Vagina (tissue), 2 donors: ENCODE results near the gene GALNT6. TPM values are rescaled to one million over a fixed set of nuclear protein-coding genes. Genes with fewer than 3 reads are reported as not detected.

Source experiments
- DNase-seq, 2 donors: peaks; one replicate each; pipeline ENCODE4 v3.0.0-alpha.2; 2017; ENCODE audit errors: extremely low spot score in 2 of 2
- H3K27ac ChIP-seq: fragments of 200-600 bp; sonication (generic); one replicate; pipeline ENCODE4 v1.5.1; 2019
- H3K27me3 ChIP-seq: fragments of 200-600 bp; sonication (generic); one replicate; pipeline ENCODE4 v1.5.1; 2019
- H3K36me3 ChIP-seq, 2 donors: fragments of 200-600 bp; sonication (generic); one replicate each; pipeline ENCODE4 v1.5.1; 2017 to 2019
- H3K4me1 ChIP-seq: fragments of 200-600 bp; sonication (generic); one replicate; pipeline ENCODE4 v1.5.1; 2019
- H3K4me3 ChIP-seq, 2 donors: fragments of 200-600 bp; sonication (generic); 1 replicate in 1 of 2; 2 replicates in 1 of 2; pipeline ENCODE4 v1.5.1; 2016 to 2019
- H3K9me3 ChIP-seq: fragments of 200-600 bp; sonication (generic); one replicate; pipeline ENCODE4 v1.5.1; 2019
- CTCF ChIP-seq, 3 experiments: fragments of 450-650 bp in 2 of 3; fragments of 200-600 bp in 1 of 3; sonication (generic) in 1 of 3; IDR thresholded peaks; one replicate each; pipeline ENCODE4 v1.5.1; 2017 to 2019; ENCODE audit warnings: antibody characterized with exemption in 3 of 3, mild to moderate bottlenecking in 2 of 3, moderate library complexity in 2 of 3
- POLR2A ChIP-seq, 2 donors: fragments of 450-650 bp; IDR thresholded peaks; one replicate each; pipeline ENCODE4 v1.6.1; 2017; ENCODE audit warnings: antibody characterized with exemption in 2 of 2, mild to moderate bottlenecking in 2 of 2, moderate library complexity in 2 of 2
- POLR2AphosphoS5 ChIP-seq, 2 donors: sonication (generic); formaldehyde crosslinking; IDR thresholded peaks; one replicate each; pipeline ENCODE4 v1.9.0; 2017; ENCODE audit warnings: antibody characterized with exemption in 2 of 2, mild to moderate bottlenecking in 2 of 2, low read depth in 1 of 2; ENCODE audit not compliant: insufficient read depth in 1 of 2
- intact Hi-C: fragments of 100-400 bp; cut with DNase I; formaldehyde crosslinking; loops from one replicate; pipeline ENCODE4 v1.15.1; 2023
- total RNA-seq: library from RNA; depleted of rRNA; stranded (reverse); fragments of >200 nt; gene quantifications from one replicate; pipeline ENCODE4 v1.2.3, GENCODE V29; 2016

GALNT6 gene
- total RNA-seq, 1 donor from 2014 or later = 12.5 TPM

DNA sequence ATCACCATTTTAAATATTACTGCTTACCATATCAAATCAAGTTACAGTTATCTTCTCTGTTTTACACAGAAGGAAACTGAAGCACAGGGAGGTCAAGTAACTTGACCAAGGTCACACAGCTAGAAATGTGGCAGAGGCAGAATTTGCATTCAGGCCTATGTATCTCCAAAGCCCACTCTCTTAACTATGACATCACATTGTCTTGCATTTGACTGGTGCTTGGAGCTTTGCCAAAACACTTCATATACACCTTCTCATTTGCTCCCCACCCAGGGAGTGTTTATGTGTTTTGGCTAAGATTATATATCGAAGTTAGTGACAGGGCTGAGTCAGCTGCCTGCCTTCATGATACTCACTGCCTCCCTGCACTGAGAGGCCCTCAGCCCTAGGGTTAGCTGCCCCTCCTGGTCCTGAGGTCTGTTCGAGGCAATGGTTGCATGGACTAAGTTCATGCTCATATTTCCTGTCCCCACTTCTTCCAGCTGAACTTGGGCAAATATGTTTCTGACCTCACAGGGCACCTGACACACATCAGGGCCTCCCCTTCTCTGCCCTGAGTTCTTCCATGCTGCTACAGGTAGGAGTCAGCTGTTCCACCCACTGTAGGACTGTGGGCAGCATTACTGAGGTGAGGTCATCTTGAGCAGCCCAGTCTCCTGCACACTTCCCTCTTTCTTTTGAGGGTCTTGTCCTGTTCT, 1.8 kb downstream of the GALNT6 start:
- DNase-seq = no peak
- Histone ChIP-seq H3K4me3 (no peak overlapping the region), H3K36me3 (no peaks in the 10 kb centered on the region), H3K9me3 (no peaks in the 10 kb centered on the region), H3K4me1 (peaks cover 38% of the 10 kb centered on the region), H3K27me3 (no peaks in the 10 kb centered on the region), H3K27ac (no peak overlapping the region)
- TF ChIP-seq CTCF (IDR thresholded peaks at IDR 0.05) = no peak
- no peak for TF ChIP-seq POLR2AphosphoS5 (IDR thresholded peaks at IDR 0.05; ENCODE audit: insufficient read depth in 1 of 2, low read depth in 1 of 2)
- no peak for TF ChIP-seq POLR2A (IDR thresholded peaks at IDR 0.05)
- intact Hi-C loops = no loop called here

DNA sequence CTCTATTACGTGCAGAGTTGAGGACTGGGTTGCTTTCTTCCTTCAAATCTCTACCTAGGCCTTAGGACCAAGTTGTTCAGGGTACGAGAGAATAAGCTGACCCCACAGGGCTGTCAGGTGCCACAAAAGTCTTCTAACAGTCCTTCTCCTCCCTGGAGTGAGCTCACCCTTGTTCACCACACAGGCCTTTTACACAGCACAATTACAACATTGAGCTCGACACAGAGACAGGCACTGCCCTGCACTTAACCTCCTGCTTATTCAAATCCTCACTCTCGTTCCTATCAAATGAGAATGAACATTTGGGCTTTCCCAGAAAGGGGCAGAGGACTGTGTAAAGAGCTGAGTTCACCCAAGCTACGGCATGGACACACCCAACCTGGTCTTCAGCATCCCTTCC, 2.4 kb downstream of the GALNT6 start:
- intact Hi-C loops = no loop called here
- Histone ChIP-seq H3K4me3 (no peak overlapping the region), H3K9me3 (no peaks in the 10 kb centered on the region), H3K27me3 (no peaks in the 10 kb centered on the region), H3K4me1 (peaks cover 38% of the 10 kb centered on the region), H3K36me3 (no peaks in the 10 kb centered on the region), H3K27ac (no peak overlapping the region)
- TF ChIP-seq POLR2A (IDR thresholded peaks at IDR 0.05) (no peak), POLR2AphosphoS5 (IDR thresholded peaks at IDR 0.05; ENCODE audit: insufficient read depth in 1 of 2, low read depth in 1 of 2) (no peak), CTCF (IDR thresholded peaks at IDR 0.05) (no peak)
- no peak for DNase-seq

DNA sequence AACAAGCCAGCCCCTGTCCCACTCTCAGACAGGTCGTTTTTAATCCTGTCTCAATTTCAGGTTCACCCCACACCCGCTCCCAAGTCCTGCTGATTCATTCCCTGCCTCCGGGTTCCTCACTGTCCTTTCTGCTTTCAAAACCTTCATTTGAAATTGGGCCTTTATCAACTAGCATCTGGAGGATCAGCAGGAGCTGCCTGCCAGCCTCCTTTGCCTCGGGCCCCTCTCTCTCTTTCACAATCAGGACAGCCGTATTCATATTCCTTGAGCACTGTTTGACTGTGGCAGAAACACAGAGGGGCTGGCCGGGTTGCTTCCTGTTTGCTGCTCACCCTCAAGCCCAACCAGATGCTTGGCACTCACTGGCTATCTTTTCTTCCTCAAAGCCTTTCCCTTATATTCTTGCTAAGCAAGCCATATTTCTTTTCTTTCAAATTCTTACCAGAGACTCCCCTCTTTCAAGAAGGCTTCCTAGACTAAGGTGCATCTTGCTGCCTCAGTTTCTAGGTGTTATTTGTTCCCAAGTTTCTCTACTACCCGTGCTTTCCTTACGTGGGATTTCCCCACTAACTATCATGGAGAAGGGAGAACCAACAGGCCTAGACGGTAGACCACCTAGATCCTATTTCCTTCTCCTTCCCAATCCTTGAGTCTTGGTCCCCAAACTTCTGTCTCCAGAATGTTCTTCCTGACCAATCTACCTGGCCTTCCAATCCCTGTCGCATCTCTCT, 3.0 kb downstream of the GALNT6 start:
- Histone ChIP-seq H3K27me3 (no peaks in the 10 kb centered on the region), H3K4me1 (peaks cover 38% of the 10 kb centered on the region), H3K9me3 (no peaks in the 10 kb centered on the region), H3K36me3 (no peaks in the 10 kb centered on the region), H3K27ac (no peak overlapping the region), H3K4me3 (no peak overlapping the region)
- DNase-seq = no peak
- intact Hi-C loops = no loop called here
- TF ChIP-seq POLR2A (IDR thresholded peaks at IDR 0.05) (no peak), CTCF (IDR thresholded peaks at IDR 0.05) (no peak), POLR2AphosphoS5 (IDR thresholded peaks at IDR 0.05; ENCODE audit: insufficient read depth in 1 of 2, low read depth in 1 of 2) (no peak)

- H3K27me3 ChIP-seq = no peaks in the 10 kb centered on the region
- no peak overlapping the region for H3K27ac ChIP-seq
- no peak for TF ChIP-seq POLR2A (IDR thresholded peaks at IDR 0.05)
- no peak for TF ChIP-seq POLR2AphosphoS5 (IDR thresholded peaks at IDR 0.05; ENCODE audit: insufficient read depth in 1 of 2, low read depth in 1 of 2)
- TF ChIP-seq CTCF (IDR thresholded peaks at IDR 0.05) = no peak
- H3K9me3 ChIP-seq = no peaks in the 10 kb centered on the region
- DNase-seq = no peak
- peaks cover 19% of the 10 kb centered on the region for H3K4me1 ChIP-seq
- no peaks in the 10 kb centered on the region for H3K36me3 ChIP-seq
- intact Hi-C loops = no loop called here
- no peak overlapping the region for H3K4me3 ChIP-seq
Observed at GRCh38 chr12:51386351-51386750, 4.9 kb downstream of the GALNT6 start.
